Measurements from ENCODE around the gene HBEGF.

HBEGF gene

GRCh38 chr5:140292212-140293036, 54.0 kb downstream of the HBEGF start:
- no peaks in the 10 kb centered on the region for H3K36me3 ChIP-seq (ENCODE audit: control insufficient read depth, insufficient read depth, low read length)
- H3K4me1 ChIP-seq (ENCODE audit: control insufficient read depth, insufficient read depth, low read length): peaks cover 41% of the 10 kb centered on the region; the same call in 1 of the 2 replicates
- H3K27me3 ChIP-seq (ENCODE audit: control insufficient read depth, insufficient read depth, low read length): no peaks in the 10 kb centered on the region
- no peak overlapping the region for H3K4me3 ChIP-seq (ENCODE audit: low read depth, low read length)
- H3K9me3 ChIP-seq (ENCODE audit: control insufficient read depth, insufficient read depth, low read length): no peaks in the 10 kb centered on the region
- no peak overlapping the region for H3K27ac ChIP-seq (ENCODE audit: low read depth, low read length)
- no peak overlapping the region for H3K9ac ChIP-seq (ENCODE audit: low read depth, low read length)

- H3K4me1 ChIP-seq (ENCODE audit: control insufficient read depth, insufficient read depth, low read length): peaks cover under 1% of the 10 kb centered on the region; the same call in 1 of the 2 replicates
- no peak overlapping the region for H3K27ac ChIP-seq (ENCODE audit: low read depth, low read length)
Observed at GRCh38 chr5:140287801-140288521, 58.4 kb downstream of the HBEGF start.

GRCh38 chr5:140286424-140286823, 60.0 kb downstream of the HBEGF start:
- Histone ChIP-seq H3K9ac (ENCODE audit: low read depth, low read length) (no peak overlapping the region), H3K4me1 (ENCODE audit: control insufficient read depth, insufficient read depth, low read length) (no peaks in the 10 kb centered on the region), H3K27me3 (ENCODE audit: control insufficient read depth, insufficient read depth, low read length) (no peaks in the 10 kb centered on the region), H3K27ac (ENCODE audit: low read depth, low read length) (no peak overlapping the region), H3K36me3 (ENCODE audit: control insufficient read depth, insufficient read depth, low read length) (no peaks in the 10 kb centered on the region), H3K9me3 (ENCODE audit: control insufficient read depth, insufficient read depth, low read length) (no peaks in the 10 kb centered on the region), H3K4me3 (ENCODE audit: low read depth, low read length) (no peak overlapping the region)

More at GRCh38 chr5:140287801-140288521, 58.4 kb downstream of the HBEGF start:
- H3K36me3 ChIP-seq (ENCODE audit: control insufficient read depth, insufficient read depth, low read length): no peaks in the 10 kb centered on the region
- no peak overlapping the region for H3K4me3 ChIP-seq (ENCODE audit: low read depth, low read length)
- H3K9ac ChIP-seq (ENCODE audit: low read depth, low read length): no peak overlapping the region
- H3K9me3 ChIP-seq (ENCODE audit: control insufficient read depth, insufficient read depth, low read length): no peaks in the 10 kb centered on the region
- no peaks in the 10 kb centered on the region for H3K27me3 ChIP-seq (ENCODE audit: control insufficient read depth, insufficient read depth, low read length)

GRCh38 chr5:140284013-140284412, 62.4 kb downstream of the HBEGF start:
- Histone ChIP-seq H3K4me1 (ENCODE audit: control insufficient read depth, insufficient read depth, low read length) (no peaks in the 10 kb centered on the region), H3K36me3 (ENCODE audit: control insufficient read depth, insufficient read depth, low read length) (peaks cover 12% of the 10 kb centered on the region; the same call in 1 of the 2 replicates), H3K27ac (ENCODE audit: low read depth, low read length) (no peak overlapping the region), H3K9me3 (ENCODE audit: control insufficient read depth, insufficient read depth, low read length) (no peaks in the 10 kb centered on the region), H3K27me3 (ENCODE audit: control insufficient read depth, insufficient read depth, low read length) (no peaks in the 10 kb centered on the region), H3K9ac (ENCODE audit: low read depth, low read length) (no peak overlapping the region), H3K4me3 (ENCODE audit: low read depth, low read length) (no peak overlapping the region)

Measured in HUES48 (cell line).